ENCODE results near the gene ECHDC3.

- TF ChIP-seq POLR2A (IDR thresholded peaks at IDR 0.05) (no peak), CTCF (IDR thresholded peaks at IDR 0.05) (no peak)
These were observed 6.7 kb downstream of the ECHDC3 start for GRCh38 chr10:11748866-11749265.
